Measurements from ENCODE around the gene CLTC.
"Not testable (repeated sequence)": the region's sequence is repeated elsewhere in the genome, so short reads cannot be mapped to it uniquely, and the experiment has no call there.

The CLTC gene

DNA sequence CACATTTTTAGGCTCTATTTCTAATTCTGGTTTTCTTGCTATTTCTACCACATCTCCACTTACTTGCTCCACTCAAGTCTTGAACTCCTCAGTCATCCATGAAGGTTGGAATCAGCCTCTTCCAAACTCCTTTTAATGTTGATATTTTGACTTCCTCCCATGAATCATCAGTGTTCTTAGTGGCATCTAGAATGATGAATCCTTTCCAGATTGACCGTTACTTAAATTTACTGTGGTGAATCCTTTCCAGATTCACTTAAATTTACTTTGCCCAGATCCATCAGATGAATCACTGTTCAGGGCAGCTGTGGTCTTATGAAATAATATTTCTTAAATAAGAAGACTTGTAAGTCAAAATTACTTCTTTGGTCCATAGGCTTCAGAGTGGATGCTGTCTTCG, 32.4 kb downstream of the CLTC start:
- H3K4me3 ChIP-seq (ENCODE audit: low read depth, low read length): no peak overlapping the region
- no peak for TF ChIP-seq CTCF (IDR thresholded peaks at IDR 0.05; ENCODE audit: low read depth, low read length)
- in situ Hi-C loops (cut with HindIII; ENCODE audit: low sequenced_read_pairs): no loop called here
- peak; percentile 51 for DNase-seq (ENCODE audit: low read depth, low spot score)

DNA sequence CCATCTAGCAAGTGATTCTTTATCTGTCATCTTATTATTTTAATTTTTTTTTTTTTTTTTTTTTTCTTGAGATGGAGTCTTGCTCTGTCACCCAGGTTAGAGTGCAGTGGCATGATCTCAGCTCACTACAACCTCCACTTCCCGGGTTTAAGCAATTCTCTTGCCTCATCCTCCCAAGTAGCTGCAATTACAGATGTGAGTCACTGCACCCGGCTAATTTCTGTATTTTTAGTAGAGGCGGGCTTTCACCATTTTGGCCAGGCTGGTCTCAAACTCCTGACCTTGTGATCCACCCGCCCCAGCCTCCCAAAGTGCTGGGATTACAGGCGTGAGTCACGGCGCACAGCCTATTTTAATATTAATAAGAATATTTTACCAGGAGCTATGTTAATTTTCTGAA, 36.9 kb downstream of the CLTC start:
- DNase-seq (ENCODE audit: low read depth, low spot score): peak; percentile 51
- in situ Hi-C loops (cut with HindIII; ENCODE audit: low sequenced_read_pairs); H3K4me3 ChIP-seq (ENCODE audit: low read depth, low read length): not testable (repeated sequence)

GRCh38 chr17:59666235-59666634, 46.5 kb downstream of the CLTC start:
- no peak for DNase-seq (ENCODE audit: low read depth, low spot score)
- in situ Hi-C loops (cut with HindIII; ENCODE audit: low sequenced_read_pairs): no loop called here
- no peak overlapping the region for H3K4me3 ChIP-seq (ENCODE audit: low read depth, low read length)
- no peak for TF ChIP-seq CTCF (IDR thresholded peaks at IDR 0.05; ENCODE audit: low read depth, low read length)

DNA sequence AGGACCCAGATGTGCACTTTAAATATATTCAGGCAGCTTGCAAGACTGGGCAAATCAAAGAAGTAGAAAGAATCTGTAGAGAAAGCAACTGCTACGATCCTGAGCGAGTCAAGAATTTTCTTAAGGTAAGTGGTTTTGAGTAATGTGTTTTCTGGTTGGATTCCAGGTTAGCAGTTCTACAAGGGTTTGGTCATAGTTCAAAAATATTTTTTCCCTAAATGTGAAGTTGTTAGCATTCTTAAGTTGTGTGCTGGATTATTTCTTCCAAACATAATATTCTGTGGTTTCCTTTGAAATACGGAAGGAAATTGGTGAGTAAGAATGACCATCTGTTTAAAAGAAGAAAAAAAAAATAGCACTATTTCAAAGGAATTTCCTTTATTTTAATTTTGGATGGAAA, 49.1 kb downstream of the CLTC start:
- no peak overlapping the region for H3K4me3 ChIP-seq (ENCODE audit: low read depth, low read length)
- TF ChIP-seq CTCF (IDR thresholded peaks at IDR 0.05; ENCODE audit: low read depth, low read length): no peak
- in situ Hi-C loops (cut with HindIII; ENCODE audit: low sequenced_read_pairs): no loop called here
- DNase-seq (ENCODE audit: low read depth, low spot score): peak; percentile 97

- in situ Hi-C loops (cut with HindIII; ENCODE audit: low sequenced_read_pairs): no loop called here
- no peak for TF ChIP-seq CTCF (IDR thresholded peaks at IDR 0.05; ENCODE audit: low read depth, low read length)
- no peak for DNase-seq (ENCODE audit: low read depth, low spot score)
- H3K4me3 ChIP-seq (ENCODE audit: low read depth, low read length): no peak overlapping the region
Observed at GRCh38 chr17:59669411-59669810, 49.7 kb downstream of the CLTC start.

DNA sequence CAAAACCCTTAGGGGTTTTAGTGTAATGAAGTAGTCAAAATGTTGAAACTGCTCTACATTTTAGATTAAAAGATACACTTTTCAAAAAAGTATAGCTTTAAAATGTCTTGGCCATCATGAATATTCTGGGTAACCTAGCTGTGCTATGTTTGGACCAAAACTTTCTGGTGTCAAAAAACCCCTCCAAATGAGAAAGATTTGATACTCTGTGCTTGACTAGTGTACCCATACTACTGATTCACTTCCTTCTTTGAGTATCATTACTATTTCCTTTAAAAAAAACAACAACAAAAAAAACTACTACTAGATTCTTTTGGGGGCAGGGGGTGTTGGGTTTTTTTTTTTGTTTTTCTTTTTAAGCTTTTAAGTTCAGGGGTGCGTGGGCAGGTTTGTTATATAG, 50.2 kb downstream of the CLTC start:
- TF ChIP-seq CTCF (IDR thresholded peaks at IDR 0.05; ENCODE audit: low read depth, low read length): no peak

GRCh38 chr17:59671386-59671785, 51.7 kb downstream of the CLTC start:
- TF ChIP-seq CTCF (IDR thresholded peaks at IDR 0.05; ENCODE audit: low read depth, low read length): no peak
- H3K4me3 ChIP-seq (ENCODE audit: low read depth, low read length): no peak overlapping the region
- DNase-seq (ENCODE audit: low read depth, low spot score): no peak
- in situ Hi-C loops (cut with HindIII; ENCODE audit: low sequenced_read_pairs): no loop called here

More for the DNA sequence above, 50.2 kb downstream of the CLTC start:
- no peak for DNase-seq (ENCODE audit: low read depth, low spot score)
- in situ Hi-C loops (cut with HindIII; ENCODE audit: low sequenced_read_pairs): no loop called here
- H3K4me3 ChIP-seq (ENCODE audit: low read depth, low read length): no peak overlapping the region

Data from astrocyte of the spinal cord (primary cell).